ENCODE data around the gene PDE2A. TPM values are rescaled to one million over a fixed set of nuclear protein-coding genes. Genes with fewer than 3 reads are reported as not detected.

PDE2A gene
- total and polyA plus RNA-seq, 10 of the 15 experiments (the other 5 are each of a cell fraction or from before 2014, with no cell fraction given): 0.06 to 0.15 (median 0.11) TPM; not detected in 6

GRCh38 chr11:72639502-72640375, 34.5 kb downstream of the PDE2A start:
- no peak for FAIRE-seq
- 39% methylated on average over 22 of the region's 23 CpGs for WGBS (ENCODE audit: insufficient coverage, insufficient replicate concordance, low lambda C conversion rate, missing lambda C conversion rate)
- ChIA-PET POLR2A (interaction anchor here (0.6 kb wide), 1 partner anchor 26 kb away, joined by 4 read pairs; no protein-coding TSS in a partner anchor), RAD21 (ENCODE audit: unreplicated experiment) (no interaction called here), CTCF (no interaction called here), SMC1A (ENCODE audit: uncharacterized antibody, unreplicated experiment) (no interaction called here)
- peaks cover 6 to 11% of the 10 kb centered on the region in 2 experiments; a peak in 3 of 4 replicates for H3K27me3 ChIP-seq (replicated peaks in 1 of 2; ENCODE audit: control insufficient read depth in 2 of 2, insufficient read depth in 2 of 2, low read length in 1 of 2)
- H3K9me3 ChIP-seq (replicated peaks; ENCODE audit: control insufficient read depth, insufficient read depth, low read length): no peaks in the 10 kb centered on the region
- ATAC-seq: no peak
- no peak overlapping the region for H3K4me3 ChIP-seq
- H3K4me1 ChIP-seq (ENCODE audit: control insufficient read depth, insufficient read depth, low read length): no peaks in the 10 kb centered on the region
- intact Hi-C loops (cut with micrococcal nuclease; ENCODE audit: unreplicated experiment) (no loop called here), in situ Hi-C loops (cut with MboI) (no loop called here)
- no peak overlapping the region for H3K4me2 ChIP-seq (ENCODE audit: control insufficient read depth, insufficient read depth)
- no peak overlapping the region for H3K9ac ChIP-seq (ENCODE audit: control insufficient read depth, insufficient read depth, low read length)
- no peak overlapping the region for H2AFZ ChIP-seq (ENCODE audit: control insufficient read depth, low read depth, low read length)
- no peaks in the 10 kb centered on the region for H3K79me2 ChIP-seq (ENCODE audit: control insufficient read depth, insufficient read depth, low read length)
- H4K20me1 ChIP-seq (ENCODE audit: control insufficient read depth, insufficient read depth): no peaks in the 10 kb centered on the region
- H3K27ac ChIP-seq (ENCODE audit: control insufficient read depth, insufficient read depth): no peak overlapping the region
- no peaks in the 10 kb centered on the region for H3K36me3 ChIP-seq (ENCODE audit: control insufficient read depth in 2 of 2, insufficient read depth in 2 of 2, low read length in 1 of 2)
- no peak for DNase-seq (ENCODE audit: low read depth, low spot score)
- no peak for TF ChIP-seq GATAD2B (conservative IDR thresholded peaks at IDR 0.05; ENCODE audit: low read depth)
- TF ChIP-seq TBL1XR1 (IDR thresholded peaks at IDR 0.05; ENCODE audit: low read depth, low read length): no peak
- BruUV-seq (replicated peaks): no TSS peak

- RAD21 ChIA-PET (ENCODE audit: unreplicated experiment): interaction anchor here (0.8 to 0.9 kb wide), 2 partner anchors 46 to 52 kb away, joined by 3 to 4 read pairs; no protein-coding TSS in a partner anchor
- Histone ChIP-seq H3K27ac (ENCODE audit: control insufficient read depth, insufficient read depth) (no peak overlapping the region), H3K4me2 (ENCODE audit: control insufficient read depth, insufficient read depth) (no peak overlapping the region), H3K9me3 (replicated peaks; ENCODE audit: control insufficient read depth, insufficient read depth, low read length) (no peaks in the 10 kb centered on the region), H3K9ac (ENCODE audit: control insufficient read depth, insufficient read depth, low read length) (no peak overlapping the region), H3K4me3 (no peak overlapping the region), H3K36me3 (ENCODE audit: control insufficient read depth in 2 of 2, insufficient read depth in 2 of 2, low read length in 1 of 2) (no peaks in the 10 kb centered on the region), H3K79me2 (ENCODE audit: control insufficient read depth, insufficient read depth, low read length) (no peaks in the 10 kb centered on the region), H4K20me1 (ENCODE audit: control insufficient read depth, insufficient read depth) (no peaks in the 10 kb centered on the region), H3K4me1 (ENCODE audit: control insufficient read depth, insufficient read depth, low read length) (no peaks in the 10 kb centered on the region), H3K27me3 (replicated peaks in 1 of 2; ENCODE audit: control insufficient read depth in 2 of 2, insufficient read depth in 2 of 2, low read length in 1 of 2) (peaks cover 6 to 11% of the 10 kb centered on the region in 2 experiments; a peak in 3 of 4 replicates), H2AFZ (ENCODE audit: control insufficient read depth, low read depth, low read length) (no peak overlapping the region)
- WGBS (ENCODE audit: insufficient coverage, insufficient replicate concordance, low lambda C conversion rate, missing lambda C conversion rate): 62% methylated on average over 8 of the region's 8 CpGs
- DNase-seq (ENCODE audit: low read depth, low spot score) (no peak), ATAC-seq (no peak), FAIRE-seq (no peak)
- SMC1A ChIA-PET (ENCODE audit: uncharacterized antibody, unreplicated experiment): no interaction called here
- in situ Hi-C loops (cut with MboI): no loop called here
- CTCF ChIA-PET: interaction anchor here (0.6 to 1.4 kb wide), 6 partner anchors 13 to 194 kb away, joined by 3 to 4 read pairs (median 3); partner anchors contain the start of gene STARD10
- intact Hi-C loops (cut with micrococcal nuclease; ENCODE audit: unreplicated experiment): no loop called here
- no TSS peak for BruUV-seq (replicated peaks)
- POLR2A ChIA-PET: no interaction called here
- TF ChIP-seq TCF12 (IDR thresholded peaks at IDR 0.05; ENCODE audit: low read depth, low read length): no peak
- TF ChIP-seq BACH1 (IDR thresholded peaks at IDR 0.05; ENCODE audit: borderline replicate concordance): no peak
- TF ChIP-seq STAT1 (conservative IDR thresholded peaks at IDR 0.05): no peak
- TF ChIP-seq RUNX3 (IDR thresholded peaks at IDR 0.05; ENCODE audit: low read length): no peak
- no peak for TF ChIP-seq BCL3 (IDR thresholded peaks at IDR 0.05; ENCODE audit: borderline replicate concordance, insufficient read depth, low read depth, low read length, poor library complexity, severe bottlenecking)
- no peak for TF ChIP-seq CBX5 (IDR thresholded peaks at IDR 0.05; ENCODE audit: low read depth)
- TF ChIP-seq E2F8 (IDR thresholded peaks at IDR 0.05; ENCODE audit: low read depth, partially characterized antibody): no peak
- TF ChIP-seq SREBF2 (IDR thresholded peaks at IDR 0.05; ENCODE audit: low read length): no peak
- TF ChIP-seq USF1 (IDR thresholded peaks at IDR 0.05; ENCODE audit: borderline replicate concordance, extremely low read length, insufficient read depth, low read depth, low read length): no peak
Observed at GRCh38 chr11:72637926-72638325, 36.3 kb downstream of the PDE2A start.
